Measurements from ENCODE around the gene NELFA. TPM values are rescaled to one million over a fixed set of nuclear protein-coding genes. Genes with fewer than 3 reads are reported as not detected.
"Not testable (repeated sequence)": the region's sequence is repeated elsewhere in the genome, so short reads cannot be mapped to it uniquely, and the experiment has no call there.

The NELFA gene
- total RNA-seq, 1 donor from 2014 or later = 10.0 TPM

- no peak for ATAC-seq
- DNase-seq = no peak
- intact Hi-C loops (cut with micrococcal nuclease) = no loop called here
These were observed 10.5 kb downstream of the NELFA start for GRCh38 chr4:1998296-1998695.

- DNase-seq (no peak), ATAC-seq (no peak)
- intact Hi-C loops (cut with micrococcal nuclease) = no loop called here
These were observed 11.1 kb downstream of the NELFA start for GRCh38 chr4:1997712-1998111.

- intact Hi-C loops (cut with micrococcal nuclease) = no loop called here
- ATAC-seq = no peak
- DNase-seq = no peak
These were observed 11.7 kb downstream of the NELFA start for GRCh38 chr4:1996866-1997611.

- ATAC-seq = no peak
- intact Hi-C loops (cut with micrococcal nuclease) = no loop called here
- DNase-seq = no peak
These were observed 13.8 kb downstream of the NELFA start for GRCh38 chr4:1994938-1995337.

- DNase-seq; intact Hi-C loops (cut with micrococcal nuclease); ATAC-seq: not testable (repeated sequence)
These were observed 14.9 kb downstream of the NELFA start for GRCh38 chr4:1993718-1994516.

- intact Hi-C loops (cut with micrococcal nuclease) = no loop called here
- DNase-seq = no peak
These were observed 15.6 kb downstream of the NELFA start for GRCh38 chr4:1993169-1993516.

GRCh38 chr4:1992468-1993168, 16.2 kb downstream of the NELFA start:
- ATAC-seq (peak; percentile 41), DNase-seq (no peak)
- intact Hi-C loops (cut with micrococcal nuclease) = no loop called here

More at GRCh38 chr4:1993169-1993516, 15.6 kb downstream of the NELFA start:
- ATAC-seq = no peak

- intact Hi-C loops (cut with micrococcal nuclease) = no loop called here
- no peak for DNase-seq
- no peak for ATAC-seq
These were observed 17.0 kb downstream of the NELFA start for GRCh38 chr4:1991596-1992434.

- no peak for DNase-seq
- no peak for ATAC-seq
- intact Hi-C loops (cut with micrococcal nuclease) = no loop called here
These were observed 17.7 kb downstream of the NELFA start for GRCh38 chr4:1991087-1991486.

- ATAC-seq (no peak), DNase-seq (no peak)
- intact Hi-C loops (cut with micrococcal nuclease) = no loop called here
These were observed 18.1 kb downstream of the NELFA start for GRCh38 chr4:1990676-1991075.

GRCh38 chr4:1990348-1990645, 18.5 kb downstream of the NELFA start:
- ATAC-seq = no peak
- intact Hi-C loops (cut with micrococcal nuclease) = no loop called here
- DNase-seq = no peak

- ATAC-seq (no peak), DNase-seq (no peak)
- intact Hi-C loops (cut with micrococcal nuclease) = no loop called here
These were observed 19.0 kb downstream of the NELFA start for GRCh38 chr4:1989533-1990347.

- no peak for ATAC-seq
- no peak for DNase-seq
- intact Hi-C loops (cut with micrococcal nuclease) = no loop called here
These were observed 20.4 kb downstream of the NELFA start for GRCh38 chr4:1988327-1988724.

- ATAC-seq = no peak
- intact Hi-C loops (cut with micrococcal nuclease) = no loop called here
- no peak for DNase-seq
These were observed 20.9 kb downstream of the NELFA start for GRCh38 chr4:1987721-1988326.

GRCh38 chr4:1987296-1987695, 21.5 kb downstream of the NELFA start:
- no peak for ATAC-seq
- intact Hi-C loops (cut with micrococcal nuclease) = no loop called here

GRCh38 chr4:1986578-1987210, 22.1 kb downstream of the NELFA start:
- ATAC-seq = no peak
- intact Hi-C loops (cut with micrococcal nuclease) = no loop called here

More at GRCh38 chr4:1987296-1987695, 21.5 kb downstream of the NELFA start:
- no peak for DNase-seq

GRCh38 chr4:1985780-1986577, 22.8 kb downstream of the NELFA start:
- ATAC-seq (no peak), DNase-seq (no peak)
- intact Hi-C loops (cut with micrococcal nuclease) = no loop called here

More at GRCh38 chr4:1986578-1987210, 22.1 kb downstream of the NELFA start:
- no peak for DNase-seq

Measured in left ventricle myocardium superior (tissue), 1 donor.